Psoas muscle (tissue), 8 donors: Measurements from ENCODE around the gene MCRIP2. TPM values are rescaled to one million over a fixed set of nuclear protein-coding genes. Genes with fewer than 3 reads are reported as not detected.

Experiments used
- ATAC-seq, 4 donors: fragments of 200-7000 bp; cut with Tn5 transposase; one replicate each; pipeline ENCODE4 v1.9.1; 2020; ENCODE audit warnings: moderate library complexity in 3 of 4, mild to moderate bottlenecking in 2 of 4
- DNase-seq, 2 donors: peaks; one replicate each; pipeline ENCODE4 v3.0.0-alpha.2; 2020
- H3K27ac ChIP-seq: fragments of 200-600 bp; one replicate; pipeline ENCODE4 v1.8.0; 2022
- H3K27me3 ChIP-seq, 3 donors: fragments of 200-600 bp in 1 of 3; one replicate each; pipeline versions ENCODE4 v1.6.1 to v1.8.0; 2013 to 2022; ENCODE audit warnings: low read length in 2 of 3, mild to moderate bottlenecking in 2 of 3, moderate library complexity in 1 of 3; ENCODE audit not compliant: insufficient read depth in 3 of 3
- H3K36me3 ChIP-seq, 2 donors: fragments of 200-600 bp in 1 of 2; one replicate each; pipeline versions ENCODE4 v1.6.1 to v1.8.0; 2013 to 2022; ENCODE audit warnings: low read depth in 1 of 2, mild to moderate bottlenecking in 1 of 2, moderate library complexity in 1 of 2; ENCODE audit not compliant: insufficient read depth in 1 of 2
- H3K4me1 ChIP-seq: fragments of 200-600 bp; one replicate; pipeline ENCODE4 v1.8.0; 2022
- H3K4me3 ChIP-seq: fragments of 200-600 bp; one replicate; pipeline ENCODE4 v1.8.0; 2022; ENCODE audit warnings: mild to moderate bottlenecking
- H3K9me3 ChIP-seq: fragments of 200-600 bp; one replicate; pipeline ENCODE4 v1.8.0; 2022
- WGBS, 3 donors: extraction: QIAGEN DNeasy Blood & Tissue Kit; methylation state at CpG; one replicate each; pipeline versions ENCODE4 v1.1.6 to v1.1.7; 2013; 5-methylcytosine and 5-hydroxymethylcytosine counted together
- intact Hi-C, 2 donors: fragments of 100-400 bp; cut with DNase I; formaldehyde crosslinking; loops; one replicate each; pipeline versions ENCODE4 v1.11.0 to v1.14.2; 2022
- polyA plus RNA-seq, 3 donors: library from polyadenylated mRNA; stranded (reverse); fragments of 200-250 nt; gene quantifications; one replicate each; pipeline ENCODE4 v1.2.3, GENCODE V29; 2013
- total RNA-seq, 4 donors: library from RNA; stranded (reverse); fragmentation: NEBNext Ultra II Directional in 2 of 4; extraction: Animal tissue kit (Norgen Biotek cat#: 25700) in 2 of 4; gene quantifications; one replicate each; pipeline versions ENCODE4 v1.2.1 to v1.2.4, GENCODE V29; 2021 to 2023
- TF ChIP-seq, protein P1 (sequence below): fragments of 200-600 bp; IDR thresholded peaks from one replicate; pipeline ENCODE4 v1.8.0; 2022; ENCODE audit warnings: antibody characterized with exemption
- donor health status: healthy with polysubstance abuse.
- donor health status: DM: no; HTN: no; CAD: no; lungs with moderate emphysema.
- donor health status: Bipolar disorder and iron deficiency.
- donor health status: healthy.
- donor health status: DM: yes; HTN: yes; CAD: no.
- donor health status: DM: no; HTN: no; CAD: no.
- donor health status: DM: no; HTN: no; CAD: no.
- donor health status: DM: yes; HTN: yes; CAD: no.

MCRIP2 gene
- total and polyA plus RNA-seq, 7 donors, result 61.6 to 124 (median 80.2) TPM

DNA sequence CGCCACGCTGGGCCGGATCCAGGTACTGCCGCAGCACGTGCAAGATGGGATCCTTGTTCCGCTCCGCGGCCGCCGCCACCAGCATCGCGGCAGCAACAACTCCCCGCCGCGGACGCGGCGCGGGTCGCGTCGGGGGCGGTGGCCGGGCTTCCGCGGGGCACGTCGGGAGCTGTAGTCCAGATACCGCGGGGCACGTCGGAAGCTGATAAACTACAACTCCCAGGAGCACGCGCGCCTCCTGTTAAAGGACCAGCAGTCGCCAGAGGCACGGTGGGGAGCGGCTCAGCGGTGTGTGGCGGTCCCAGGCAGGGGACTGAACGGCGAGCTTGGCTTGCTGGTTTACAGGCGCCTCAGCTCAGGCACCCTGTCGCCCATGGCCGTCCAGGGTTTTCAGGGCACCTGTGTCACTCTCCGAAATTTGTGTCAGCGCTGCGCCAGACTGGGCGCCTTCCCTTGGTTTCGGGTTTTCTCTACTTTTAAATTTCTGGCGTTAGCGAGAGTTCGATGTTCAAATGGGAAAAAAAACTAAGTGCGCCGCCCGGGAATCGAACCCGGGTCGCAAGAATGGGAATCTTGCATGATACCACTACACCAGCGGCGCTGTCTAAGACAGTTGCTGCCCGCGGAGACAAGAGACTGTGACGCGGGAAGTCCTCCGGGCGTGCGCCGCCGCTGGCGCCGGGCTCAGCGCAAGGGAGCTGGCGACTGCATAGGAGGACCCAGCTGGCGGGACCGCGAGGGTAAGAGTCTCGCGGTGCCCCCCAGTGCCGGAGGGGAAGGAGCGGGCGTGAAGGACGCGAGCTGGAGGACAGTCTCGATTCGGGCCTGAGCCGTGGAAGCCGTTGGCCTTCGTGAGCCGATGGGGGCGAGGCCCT is 5.2 kb upstream of the MCRIP2 start, which contains the start of gene METTL26:
METTL26 (minus strand) TSS at position 100 of the 875 bp plus-strand sequence; CDS start at position 85, 15 bp downstream.
- Histone ChIP-seq H3K9me3 (no peaks in the 10 kb centered on the region), H3K4me1 (peaks cover 23% of the 10 kb centered on the region), H3K36me3 (peaks cover 0 to 13% of the 10 kb centered on the region in 2 donors), H3K27ac (peak within 1 kb of the TSS; percentile 90), H3K27me3 (no peaks in the 10 kb centered on the region), H3K4me3 (peak within 1 kb of the TSS; percentile 78)
- 0 to 1% (median 0%) methylated on average over 80 to 91 of the region's 91 CpGs for WGBS, 3 donors
- intact Hi-C loops, result no loop called here
- TF ChIP-seq, protein P1, sequence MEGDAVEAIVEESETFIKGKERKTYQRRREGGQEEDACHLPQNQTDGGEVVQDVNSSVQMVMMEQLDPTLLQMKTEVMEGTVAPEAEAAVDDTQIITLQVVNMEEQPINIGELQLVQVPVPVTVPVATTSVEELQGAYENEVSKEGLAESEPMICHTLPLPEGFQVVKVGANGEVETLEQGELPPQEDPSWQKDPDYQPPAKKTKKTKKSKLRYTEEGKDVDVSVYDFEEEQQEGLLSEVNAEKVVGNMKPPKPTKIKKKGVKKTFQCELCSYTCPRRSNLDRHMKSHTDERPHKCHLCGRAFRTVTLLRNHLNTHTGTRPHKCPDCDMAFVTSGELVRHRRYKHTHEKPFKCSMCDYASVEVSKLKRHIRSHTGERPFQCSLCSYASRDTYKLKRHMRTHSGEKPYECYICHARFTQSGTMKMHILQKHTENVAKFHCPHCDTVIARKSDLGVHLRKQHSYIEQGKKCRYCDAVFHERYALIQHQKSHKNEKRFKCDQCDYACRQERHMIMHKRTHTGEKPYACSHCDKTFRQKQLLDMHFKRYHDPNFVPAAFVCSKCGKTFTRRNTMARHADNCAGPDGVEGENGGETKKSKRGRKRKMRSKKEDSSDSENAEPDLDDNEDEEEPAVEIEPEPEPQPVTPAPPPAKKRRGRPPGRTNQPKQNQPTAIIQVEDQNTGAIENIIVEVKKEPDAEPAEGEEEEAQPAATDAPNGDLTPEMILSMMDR, result no peak
- peak; percentile 97 to 98 for DNase-seq
- ATAC-seq, result peak; percentile 86 to 91 (median 88)

DNA sequence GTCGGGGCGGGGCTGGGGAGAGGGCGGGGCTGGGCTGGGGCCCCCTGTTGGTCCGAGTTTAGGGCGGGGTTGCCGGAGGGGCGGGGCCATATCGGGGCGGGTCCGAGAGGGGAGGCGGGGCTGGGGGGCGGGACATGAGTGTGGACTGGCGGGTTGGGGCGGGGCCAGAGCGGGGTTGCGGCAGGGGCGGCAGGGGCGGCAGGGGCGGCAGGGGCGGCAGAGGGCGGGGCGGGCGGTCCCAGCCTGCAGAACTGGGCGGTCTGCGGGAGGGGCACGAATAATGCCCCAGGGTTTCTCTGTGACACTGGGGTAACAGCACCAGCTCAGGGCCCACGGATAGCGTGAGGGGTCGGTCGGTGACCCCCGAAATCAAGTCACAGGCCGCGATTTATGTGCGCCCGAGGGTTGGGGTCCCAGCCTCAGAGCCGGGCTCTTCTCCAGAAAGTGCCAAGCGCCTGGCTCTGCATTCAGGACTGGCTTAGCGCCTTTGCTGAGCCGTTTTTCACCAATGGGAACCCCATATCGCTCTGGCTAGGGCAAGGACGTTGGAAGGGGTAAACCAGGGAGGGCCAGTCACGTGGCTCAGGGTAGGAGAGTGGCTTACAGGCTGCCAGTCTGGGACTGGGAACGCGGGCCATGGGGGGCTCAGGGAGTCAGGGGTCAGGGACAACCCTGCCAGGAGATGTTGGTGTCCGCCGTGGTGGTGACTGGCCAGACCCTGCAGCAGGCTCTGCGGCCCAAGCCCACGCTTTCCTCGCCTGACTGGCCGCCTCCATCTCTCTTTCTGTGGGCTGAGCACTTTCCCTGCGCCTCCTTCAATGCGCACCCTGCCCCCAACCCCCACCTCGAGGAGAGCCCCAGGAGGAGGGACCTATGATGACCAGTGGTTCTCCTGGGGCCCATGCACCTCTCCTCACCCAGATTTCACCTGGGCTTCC is 4.3 kb upstream of the MCRIP2 start:
- Histone ChIP-seq H3K36me3 (peaks cover 0 to 13% of the 10 kb centered on the region in 2 donors), H3K27ac (peak overlapping the region; percentile 90), H3K4me3 (peak overlapping the region; percentile 78), H3K27me3 (no peaks in the 10 kb centered on the region), H3K4me1 (peaks cover 24% of the 10 kb centered on the region), H3K9me3 (no peaks in the 10 kb centered on the region)
- 15 to 21% (median 15%) methylated on average over 33 to 53 of the region's 53 CpGs for WGBS, 3 donors
- intact Hi-C loops, result no loop called here
- peak; percentile 79 to 82 (median 80) for ATAC-seq
- peak; percentile 93 to 96 for DNase-seq
- TF ChIP-seq, protein P1, result no peak

DNA sequence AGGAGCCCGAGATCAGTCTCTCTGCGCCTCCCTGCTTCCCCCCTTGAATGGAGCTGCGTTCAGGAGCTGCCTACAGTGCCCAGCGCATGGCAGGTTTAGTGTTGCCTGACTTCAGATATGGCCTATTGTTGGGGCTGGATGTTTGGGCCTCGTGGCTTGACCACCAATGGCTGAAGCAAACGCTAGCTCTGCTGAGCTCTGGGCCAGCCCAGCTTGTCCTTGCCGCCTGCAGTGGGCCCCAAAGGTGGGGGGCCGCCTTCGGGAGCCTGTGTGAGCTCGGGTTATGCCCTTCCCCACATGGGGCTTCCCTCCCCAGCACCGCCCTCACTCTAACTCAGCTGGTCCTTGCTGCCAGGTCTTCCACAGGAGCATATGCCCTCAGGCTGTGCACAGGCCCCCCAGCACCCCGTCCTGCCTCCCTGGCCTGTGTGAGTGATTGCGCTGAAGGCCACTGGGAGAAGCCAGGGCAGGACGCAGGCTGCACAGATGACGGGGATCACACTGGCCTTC is 3.5 kb upstream of the MCRIP2 start:
- DNase-seq, result no peak
- no peaks in the 10 kb centered on the region for H3K27me3 ChIP-seq
- peaks cover 31% of the 10 kb centered on the region for H3K4me1 ChIP-seq
- no peak for ATAC-seq
- peak overlapping the region; percentile 78 for H3K4me3 ChIP-seq
- TF ChIP-seq, protein P1, result no peak
- H3K27ac ChIP-seq, result peak overlapping the region; percentile 61
- intact Hi-C loops, result no loop called here
- WGBS, 3 donors, result 69 to 78% (median 78%) methylated on average over 15 of the region's 15 CpGs
- H3K9me3 ChIP-seq, result no peaks in the 10 kb centered on the region
- peaks cover 0 to 13% of the 10 kb centered on the region in 2 donors for H3K36me3 ChIP-seq

- H3K4me3 ChIP-seq, result no peak overlapping the region
- no peaks in the 10 kb centered on the region for H3K9me3 ChIP-seq
- peaks cover 0 to 7% of the 10 kb centered on the region in 2 donors for H3K36me3 ChIP-seq
- DNase-seq (no peak), ATAC-seq (no peak)
- peak overlapping the region; percentile 27 for H3K27ac ChIP-seq
- intact Hi-C loops, result loop anchor here in 1 of 2 donors (1.0 kb wide), 1 partner anchor 20 kb away; no protein-coding TSS in a partner anchor
- peaks cover 38% of the 10 kb centered on the region for H3K4me1 ChIP-seq
- no peaks in the 10 kb centered on the region for H3K27me3 ChIP-seq
- TF ChIP-seq, protein P1, result no peak
- WGBS, 3 donors, result 66 to 80% (median 71%) methylated on average over 7 to 9 of the region's 9 CpGs
Observed at GRCh38 chr16:638836-639235, 2.8 kb upstream of the MCRIP2 start.
